ENCODE measurements around the gene WNT10A. TPM values are rescaled to one million over a fixed set of nuclear protein-coding genes. Genes with fewer than 3 reads are reported as not detected.

The WNT10A gene
- total RNA-seq, 1 donor from 2014 or later, result 2.5 TPM

GRCh38 chr2:218878926-218879761 lies 1.5 kb upstream of the WNT10A start:
- DNase-seq (ENCODE audit: low read depth) (no peak), FAIRE-seq (no peak)
- peak overlapping the region; percentile 35 for H3K4me3 Mint-ChIP-seq (ENCODE audit: unreplicated experiment)
- H3K27ac ChIP-seq (ENCODE audit: low read depth, low read length), result no peak overlapping the region
- H3K4me3 ChIP-seq (ENCODE audit: insufficient read depth, low read depth, low read length), result no peak overlapping the region
- H3K9me3 ChIP-seq (ENCODE audit: insufficient read depth, low read depth, low read length), result peaks cover 4% of the 10 kb centered on the region
- H3K79me2 ChIP-seq (ENCODE audit: insufficient read depth, low read length), result no peaks in the 10 kb centered on the region
- no peak overlapping the region for H3K4me2 ChIP-seq (ENCODE audit: low read length)
- no peaks in the 10 kb centered on the region for H3K4me1 ChIP-seq (ENCODE audit: insufficient read depth, low read length)
- no peaks in the 10 kb centered on the region for H3K36me3 Mint-ChIP-seq (ENCODE audit: low read depth, unreplicated experiment)
- H3K27me3 ChIP-seq (ENCODE audit: insufficient read depth, low read length), result peaks cover 84% of the 10 kb centered on the region
- H3K4me1 Mint-ChIP-seq (ENCODE audit: low read depth, unreplicated experiment), result peaks cover 29% of the 10 kb centered on the region
- no peak overlapping the region for H3K9ac ChIP-seq (ENCODE audit: low read length)
- H4K20me1 ChIP-seq (ENCODE audit: insufficient read depth, low read length), result peaks cover 6% of the 10 kb centered on the region
- H3K27me3 Mint-ChIP-seq (ENCODE audit: low read depth, unreplicated experiment), result peaks cover 73% of the 10 kb centered on the region
- no peak for TF ChIP-seq CTCF (IDR thresholded peaks at IDR 0.05; ENCODE audit: insufficient read depth, low read depth, low read length)
- no peak for TF ChIP-seq EZH2 (IDR thresholded peaks at IDR 0.05; ENCODE audit: insufficient read depth, low read length)
- H3K9me3 Mint-ChIP-seq (ENCODE audit: unreplicated experiment), result no peaks in the 10 kb centered on the region
- H3K27ac Mint-ChIP-seq (ENCODE audit: unreplicated experiment), result peak overlapping the region; percentile 66
- H2AFZ ChIP-seq (ENCODE audit: low read depth, low read length), result no peak overlapping the region
- H3K36me3 ChIP-seq (ENCODE audit: insufficient read depth, low read length), result no peaks in the 10 kb centered on the region

DNA sequence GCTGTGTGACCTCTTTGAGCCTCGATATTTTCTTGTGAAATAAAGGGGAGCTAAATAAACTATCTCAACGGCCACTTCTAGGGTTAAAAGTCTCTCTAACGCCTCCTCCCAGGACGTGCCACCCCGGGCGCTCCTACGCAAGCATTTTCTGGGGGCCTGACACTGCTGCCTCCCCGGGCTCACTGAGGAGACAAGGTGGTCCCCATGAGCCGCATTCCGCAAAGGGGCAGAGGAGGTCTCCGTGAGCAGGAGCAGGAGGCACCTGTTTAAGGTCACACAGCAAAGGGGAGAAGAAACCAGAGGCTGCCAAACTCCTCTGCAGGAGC lies 913 bp upstream of the WNT10A start:
- Histone ChIP-seq H3K79me2 (ENCODE audit: insufficient read depth, low read length) (no peaks in the 10 kb centered on the region), H3K4me1 (ENCODE audit: insufficient read depth, low read length) (no peaks in the 10 kb centered on the region), H3K9ac (ENCODE audit: low read length) (no peak overlapping the region), H3K36me3 (ENCODE audit: insufficient read depth, low read length) (no peaks in the 10 kb centered on the region), H3K9me3 (ENCODE audit: insufficient read depth, low read depth, low read length) (peaks cover 4% of the 10 kb centered on the region), H3K4me2 (ENCODE audit: low read length) (no peak overlapping the region), H3K4me3 (ENCODE audit: insufficient read depth, low read depth, low read length) (no peak overlapping the region), H3K27ac (ENCODE audit: low read depth, low read length) (no peak overlapping the region), H4K20me1 (ENCODE audit: insufficient read depth, low read length) (peaks cover 6% of the 10 kb centered on the region), H2AFZ (ENCODE audit: low read depth, low read length) (no peak overlapping the region), H3K27me3 (ENCODE audit: insufficient read depth, low read length) (peaks cover 82% of the 10 kb centered on the region)
- TF ChIP-seq EZH2 (IDR thresholded peaks at IDR 0.05; ENCODE audit: insufficient read depth, low read length), result peak; percentile 52
- TF ChIP-seq CTCF (IDR thresholded peaks at IDR 0.05; ENCODE audit: insufficient read depth, low read depth, low read length), result no peak
- peaks cover 29% of the 10 kb centered on the region for H3K4me1 Mint-ChIP-seq (ENCODE audit: low read depth, unreplicated experiment)
- peaks cover 72% of the 10 kb centered on the region for H3K27me3 Mint-ChIP-seq (ENCODE audit: low read depth, unreplicated experiment)
- FAIRE-seq, result no peak
- no peak for DNase-seq (ENCODE audit: low read depth)
- H3K36me3 Mint-ChIP-seq (ENCODE audit: low read depth, unreplicated experiment), result no peaks in the 10 kb centered on the region
- H3K4me3 Mint-ChIP-seq (ENCODE audit: unreplicated experiment), result peak overlapping the region; percentile 35
- H3K9me3 Mint-ChIP-seq (ENCODE audit: unreplicated experiment), result peaks cover 1% of the 10 kb centered on the region
- peak overlapping the region; percentile 66 for H3K27ac Mint-ChIP-seq (ENCODE audit: unreplicated experiment)
